Amniotic stem cell (primary cell): ENCODE data around the gene TBCD.

Experiments
- DNase-seq: peaks from one replicate; lab custom pipeline; 2025; lab: John Stamatoyannopoulos, UW

The TBCD gene

DNA sequence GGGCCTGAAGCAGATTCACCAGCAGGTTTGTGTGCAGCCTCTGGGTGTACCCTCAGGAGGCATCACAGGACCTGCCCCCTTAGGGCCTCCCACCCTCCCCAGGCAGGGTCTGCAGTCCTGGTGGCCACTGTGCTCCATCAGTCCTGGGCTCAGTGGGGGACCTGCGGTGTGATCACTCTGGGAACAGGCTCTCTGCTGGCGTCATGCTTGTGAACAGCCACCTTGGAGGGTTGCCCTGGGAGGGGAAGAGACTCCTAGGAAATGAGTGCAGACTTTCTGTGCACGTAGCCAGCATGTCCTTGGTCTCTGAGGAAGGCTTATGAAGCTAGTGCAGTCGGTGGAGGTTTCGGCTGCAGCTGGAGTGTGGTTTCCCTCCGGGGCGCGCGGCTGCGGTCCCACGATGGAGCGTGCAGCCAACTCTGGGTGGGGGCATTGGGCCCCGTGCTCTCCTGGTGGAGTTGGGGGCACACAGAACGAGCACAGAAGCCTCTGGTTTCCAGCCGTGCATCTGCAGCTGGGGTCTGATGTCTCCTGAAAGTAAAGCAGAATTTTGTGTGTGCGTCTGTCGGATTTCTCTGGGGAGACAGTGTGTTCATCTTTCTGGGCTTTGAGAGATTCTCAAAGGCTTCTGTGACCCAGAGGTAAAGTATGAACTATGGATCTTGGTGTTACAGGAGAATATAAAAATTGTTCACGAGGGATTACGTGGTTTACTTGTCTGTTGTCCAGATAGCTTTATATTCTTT is 156.1 kb downstream of the TBCD start:
- DNase-seq: no peak

DNA sequence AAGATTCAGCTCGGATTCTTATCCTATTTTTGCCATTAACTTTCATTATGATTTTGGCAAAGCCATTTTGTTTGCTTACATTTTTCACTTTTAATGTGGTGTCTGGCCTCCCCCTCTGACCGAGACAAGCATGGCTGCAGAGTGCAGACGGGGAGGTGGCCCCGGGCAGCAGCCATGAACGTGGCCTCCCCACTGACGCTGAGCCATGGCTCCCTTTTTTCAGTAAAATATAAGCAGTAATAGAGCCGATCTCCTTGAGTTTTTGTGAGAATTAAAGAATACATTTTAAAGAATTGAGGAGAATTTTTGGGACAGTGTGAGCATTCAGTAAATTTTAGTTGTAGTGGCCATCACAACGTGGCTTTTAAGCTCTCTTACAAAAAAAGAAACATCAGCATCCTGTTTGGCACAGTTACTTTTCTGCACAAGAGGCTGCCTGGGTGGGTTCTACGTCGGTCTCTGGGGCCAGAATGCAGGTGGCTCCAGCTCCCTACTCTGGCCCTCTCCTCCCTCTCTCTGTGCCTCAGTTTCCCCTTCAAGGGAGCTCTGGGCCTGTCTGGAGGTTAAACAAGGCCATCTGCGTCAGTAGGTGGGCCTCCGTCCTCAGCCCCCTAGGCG is 156.8 kb downstream of the TBCD start:
- no peak for DNase-seq

DNA sequence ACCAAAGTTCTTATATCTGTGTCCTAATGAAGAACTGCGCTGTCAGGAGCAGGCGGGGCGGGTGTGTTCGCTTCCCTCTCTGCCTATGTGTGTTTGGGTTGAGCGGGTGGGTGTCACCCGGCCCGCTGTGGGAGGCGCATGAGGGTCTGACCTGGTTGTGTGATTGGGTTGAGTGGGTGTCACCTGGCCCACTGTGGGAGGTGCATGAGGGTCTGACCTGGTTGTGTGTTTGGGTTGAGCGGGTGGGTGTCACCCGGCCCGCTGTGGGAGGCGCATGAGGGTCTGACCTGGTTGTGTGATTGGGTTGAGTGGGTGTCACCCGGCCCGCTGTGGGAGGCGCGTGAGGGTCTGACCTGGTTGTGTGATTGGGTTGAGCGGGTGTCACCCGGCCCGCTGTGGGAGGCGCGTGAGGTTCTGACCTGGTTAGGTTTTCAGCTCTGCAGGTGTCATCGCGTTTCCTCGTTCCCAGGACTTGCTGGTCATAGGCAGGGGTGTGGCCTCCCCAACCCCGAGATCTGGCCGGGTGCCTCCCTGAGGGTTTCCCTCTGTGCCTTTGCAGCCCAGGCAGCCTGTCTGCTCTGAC is 157.5 kb downstream of the TBCD start:
- DNase-seq: no peak

DNA sequence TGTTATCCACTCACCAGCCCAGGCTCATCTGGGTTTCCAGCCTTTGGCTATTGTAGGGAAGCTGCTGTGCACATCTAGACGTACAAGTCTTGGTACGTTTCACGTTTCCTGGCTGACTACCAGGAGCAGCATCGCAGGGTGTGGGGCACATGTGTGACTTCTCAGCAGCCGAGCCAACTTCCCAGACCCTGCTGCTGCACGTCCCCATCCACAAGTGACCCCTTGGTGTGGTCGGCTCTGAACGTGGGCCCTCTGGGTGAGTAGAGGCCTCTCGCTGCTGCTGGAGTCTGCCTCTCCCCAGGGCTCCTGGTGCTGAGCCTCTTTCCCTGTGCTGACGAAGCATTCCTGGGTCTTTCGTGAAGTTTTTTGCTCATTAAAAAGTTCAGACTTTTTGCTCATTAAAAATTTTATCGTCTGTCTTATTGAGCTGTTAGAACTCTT is 158.2 kb downstream of the TBCD start:
- DNase-seq: no peak

DNA sequence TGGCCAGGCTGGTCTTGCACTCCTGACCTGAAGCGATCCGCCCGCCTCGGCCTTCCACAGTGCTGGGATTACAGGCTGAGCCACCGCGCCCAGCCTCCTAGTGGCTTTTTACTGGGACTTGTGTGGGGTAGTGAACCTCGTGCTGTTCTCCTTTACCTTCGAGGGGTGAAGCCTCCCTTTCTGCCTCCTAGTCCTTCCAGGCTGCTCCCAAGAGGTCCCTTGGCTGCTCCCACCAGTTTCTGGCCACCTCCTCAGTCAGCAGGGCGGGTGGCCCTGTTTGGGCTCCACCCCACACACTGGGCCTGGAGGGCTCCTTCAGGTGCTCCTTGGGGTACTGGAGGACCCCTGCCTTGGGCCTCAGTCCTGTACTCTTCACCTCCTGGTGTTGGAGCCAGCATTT is 158.9 kb downstream of the TBCD start:
- DNase-seq: no peak

DNA sequence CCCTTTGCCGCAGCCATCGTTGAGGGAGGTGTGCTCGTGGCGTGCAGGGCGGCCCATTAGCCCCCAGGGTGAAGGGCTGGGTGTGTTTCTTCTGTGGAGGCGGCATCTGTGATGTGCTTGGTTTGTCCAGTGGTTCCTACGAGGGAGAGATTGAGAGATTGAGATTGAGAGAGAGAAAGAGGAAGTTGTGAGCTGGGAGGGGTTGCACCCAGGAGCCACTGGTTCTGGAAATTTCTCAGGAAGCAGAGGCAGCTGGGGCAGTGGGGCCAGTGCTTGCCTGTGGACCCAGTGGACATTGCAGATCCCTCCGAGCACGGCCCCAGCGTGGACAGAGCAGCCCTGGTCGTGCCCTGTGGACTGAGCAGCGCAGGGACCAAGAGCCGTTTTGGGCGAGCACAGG is 160.0 kb downstream of the TBCD start:
- no peak for DNase-seq

DNA sequence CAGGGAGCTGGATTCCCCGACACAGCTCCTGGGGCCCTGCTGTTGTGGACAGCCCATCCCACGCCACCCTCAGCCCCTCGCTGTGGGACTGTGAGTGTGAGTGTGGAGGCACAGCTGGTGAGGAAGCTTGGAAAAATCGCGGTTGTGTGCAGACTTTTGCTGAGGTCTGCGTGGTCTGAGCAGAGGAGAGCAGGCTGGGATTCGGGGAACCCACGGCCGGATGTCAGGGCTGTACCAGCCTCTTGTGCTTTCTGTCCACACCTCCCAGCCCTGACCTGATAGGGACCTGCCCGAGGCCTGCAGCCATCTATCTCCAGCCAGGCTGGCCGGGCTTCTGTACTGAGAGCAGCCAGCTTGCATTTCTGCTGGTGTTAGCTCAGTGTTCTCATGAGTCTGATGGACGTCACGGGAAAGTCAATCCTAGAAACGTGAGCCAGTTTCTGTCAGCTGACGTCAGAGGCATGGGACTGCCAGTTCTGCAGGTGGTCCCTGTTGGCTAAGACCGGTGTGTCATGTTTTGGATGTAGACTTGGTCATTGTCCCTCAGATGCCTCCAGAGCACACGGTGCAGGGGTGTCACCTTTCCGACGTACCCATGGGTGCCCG is 160.7 kb downstream of the TBCD start:
- no peak for DNase-seq

DNA sequence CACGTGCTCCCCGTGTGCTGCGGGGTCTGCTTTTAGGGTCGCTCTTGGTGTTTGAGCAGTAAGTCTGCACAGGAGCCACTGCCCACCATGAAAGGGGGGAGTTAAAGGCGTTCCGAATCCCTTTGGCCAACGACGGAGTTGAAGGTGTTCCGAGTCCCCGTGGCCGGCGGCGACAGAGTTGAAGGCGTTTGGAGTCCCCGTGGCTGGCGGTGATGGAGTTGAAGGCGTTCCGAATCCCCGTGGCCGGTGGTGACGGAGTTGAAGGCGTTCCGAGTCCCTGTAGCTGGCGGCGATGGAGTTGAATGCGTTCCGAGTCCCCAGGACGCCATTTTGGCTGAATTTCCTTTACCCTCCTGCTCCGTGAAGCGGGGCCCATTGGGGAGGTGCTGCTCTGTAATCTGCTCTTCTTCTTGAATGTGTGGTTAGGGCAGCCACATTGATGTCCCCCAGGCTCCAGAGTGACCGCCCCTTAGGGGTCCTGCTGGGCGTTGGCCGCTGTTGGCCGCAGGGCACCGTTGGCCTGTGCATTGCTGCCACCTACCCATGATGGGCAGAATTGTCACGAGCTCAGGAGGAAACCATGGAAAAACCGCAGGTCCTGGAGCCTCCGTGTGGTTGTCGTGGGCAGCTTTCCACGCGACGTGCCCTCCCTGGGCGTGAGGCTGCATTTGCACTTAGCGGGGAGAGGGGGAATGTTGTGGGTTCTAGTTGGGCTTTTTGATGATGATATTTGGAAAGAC is 161.6 kb downstream of the TBCD start:
- DNase-seq: no peak

DNA sequence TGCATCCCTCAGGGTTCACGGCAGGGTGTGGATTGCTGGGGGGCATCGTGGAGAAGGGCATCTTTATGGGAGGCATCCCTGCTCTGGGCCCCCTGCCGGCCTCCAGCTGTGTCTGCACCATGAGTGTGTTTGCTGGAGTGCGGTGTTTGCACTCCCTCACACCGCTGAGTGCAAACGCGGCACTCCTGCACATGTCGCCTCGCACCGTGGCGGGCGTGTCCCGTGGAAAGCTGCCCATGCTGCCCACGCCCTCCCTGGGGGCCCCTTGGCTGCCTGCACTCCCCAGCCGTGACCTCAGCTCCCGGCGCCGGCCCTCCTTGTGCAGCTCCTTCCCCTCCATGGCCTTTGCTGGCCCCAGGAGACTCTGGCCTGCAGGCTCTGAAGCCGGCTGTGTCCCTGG is 162.5 kb downstream of the TBCD start:
- DNase-seq: no peak

DNA sequence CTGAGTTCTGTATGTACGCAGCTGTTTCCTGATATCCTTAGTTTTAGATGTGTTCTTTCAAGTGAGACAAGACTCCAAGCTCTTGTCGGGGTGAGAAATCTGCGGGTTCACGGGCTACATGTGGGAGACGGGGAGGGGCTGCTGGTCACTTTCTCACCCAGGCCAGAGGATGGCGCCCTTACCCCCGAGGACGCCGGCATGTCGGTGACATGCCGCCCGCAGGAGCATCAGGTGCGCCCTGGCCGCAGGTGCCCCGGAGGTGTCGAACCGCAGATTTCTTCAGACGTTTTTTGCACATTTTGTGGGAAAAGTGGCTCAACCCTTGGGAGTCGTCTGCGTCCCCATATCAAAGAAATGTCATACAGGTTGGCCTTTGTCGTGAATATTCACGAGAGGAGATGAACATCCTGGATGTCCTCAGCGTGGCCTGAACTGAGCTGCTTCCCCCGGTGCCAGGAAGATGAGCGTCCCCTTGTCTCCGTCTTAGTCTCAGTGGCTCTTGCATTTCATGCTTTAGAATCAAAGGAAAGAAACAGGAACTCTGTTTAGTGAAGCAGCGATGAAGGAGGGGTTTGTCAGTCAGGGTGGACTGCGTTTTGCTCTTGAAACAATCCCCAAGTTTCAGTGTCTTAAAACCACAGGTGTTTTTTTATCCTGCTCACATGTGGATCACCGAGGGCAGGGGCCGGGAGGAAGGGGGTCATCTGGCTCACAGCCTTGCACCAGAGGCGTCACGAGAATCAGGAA is 163.3 kb downstream of the TBCD start:
- no peak for DNase-seq

DNA sequence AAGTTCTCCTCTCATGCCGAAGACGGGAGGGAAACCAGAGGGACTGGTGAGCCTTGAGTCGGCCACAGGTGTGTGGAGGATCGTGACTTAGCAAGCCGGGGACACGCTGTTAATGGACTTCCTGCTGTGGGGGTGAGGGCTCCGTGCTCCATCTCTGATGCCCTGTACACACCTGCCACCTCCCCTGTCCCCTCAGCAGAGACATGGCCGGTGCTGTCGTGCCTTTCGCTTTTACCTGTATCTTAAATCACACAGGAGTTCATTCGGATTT is 163.8 kb downstream of the TBCD start:
- no peak for DNase-seq

DNA sequence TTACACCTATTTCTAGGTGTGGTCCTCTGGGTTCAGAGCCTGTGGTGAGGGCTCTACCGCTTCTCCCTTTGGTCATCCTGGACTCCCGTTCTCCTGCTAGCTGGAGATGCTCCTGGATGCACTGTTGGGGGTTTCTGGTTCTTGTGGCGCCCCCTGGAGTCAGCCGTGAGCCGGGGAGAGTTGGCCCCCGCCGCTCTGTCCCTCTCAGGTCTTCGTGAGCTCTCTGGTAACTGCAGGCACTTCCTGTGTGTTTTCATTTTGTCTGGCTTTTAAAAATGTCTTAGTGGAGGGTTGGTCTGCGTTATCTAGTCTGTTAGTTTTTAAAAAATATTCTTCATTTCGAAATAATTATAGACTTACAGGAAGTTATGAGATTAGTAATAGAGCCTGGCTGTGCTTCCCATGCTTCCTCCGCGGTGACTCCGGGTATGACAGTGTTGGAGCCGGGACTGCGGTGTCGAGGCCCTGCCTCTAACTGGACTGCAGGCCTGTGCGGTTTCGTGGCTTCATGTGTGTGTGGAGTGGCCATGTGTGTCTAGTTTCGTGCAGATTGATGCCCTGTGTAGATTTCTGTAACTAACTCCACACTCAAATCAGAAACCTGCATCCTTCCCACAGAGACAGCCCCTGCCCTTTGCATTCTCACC is 166.0 kb downstream of the TBCD start:
- DNase-seq: no peak

DNA sequence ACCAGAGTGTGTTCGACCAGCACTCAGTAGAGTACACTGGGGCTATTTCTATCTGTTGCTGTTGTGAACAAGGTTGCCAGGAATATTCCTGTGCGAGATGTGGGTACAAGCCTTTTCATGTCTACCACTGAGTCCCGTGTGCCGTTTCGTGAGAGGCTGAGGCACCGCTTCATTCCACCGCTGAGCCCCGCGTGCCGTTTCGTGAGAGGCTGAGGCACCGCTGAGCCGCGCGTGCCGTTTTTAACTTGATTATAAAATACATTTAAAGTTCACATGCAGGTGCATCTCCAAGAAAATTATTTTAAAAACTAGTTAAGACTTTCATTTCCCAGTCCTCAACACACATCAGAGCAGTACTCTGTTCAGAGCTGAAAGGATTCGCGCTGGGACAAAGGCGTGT is 166.6 kb downstream of the TBCD start:
- DNase-seq: no peak

DNA sequence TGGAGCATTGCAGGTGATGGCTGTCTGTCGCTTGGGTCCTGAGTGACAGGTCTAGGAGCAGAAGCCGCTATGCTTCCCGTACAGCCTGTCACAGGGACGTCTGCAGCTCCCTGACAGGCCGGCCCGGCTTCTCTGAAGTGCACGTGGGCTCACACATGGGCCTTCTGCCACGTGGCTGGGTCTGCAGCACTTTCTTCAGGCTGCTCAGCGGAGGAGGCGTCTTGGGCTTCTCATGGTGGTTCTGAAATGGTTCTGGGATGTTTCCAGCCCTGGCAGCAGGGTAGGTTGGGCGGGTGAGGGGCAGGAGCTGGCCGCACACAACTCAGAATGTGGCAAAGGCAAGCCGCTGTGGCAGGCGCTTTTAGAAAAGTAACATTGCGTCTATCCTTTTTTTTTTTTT is 168.3 kb downstream of the TBCD start:
- no peak for DNase-seq

DNA sequence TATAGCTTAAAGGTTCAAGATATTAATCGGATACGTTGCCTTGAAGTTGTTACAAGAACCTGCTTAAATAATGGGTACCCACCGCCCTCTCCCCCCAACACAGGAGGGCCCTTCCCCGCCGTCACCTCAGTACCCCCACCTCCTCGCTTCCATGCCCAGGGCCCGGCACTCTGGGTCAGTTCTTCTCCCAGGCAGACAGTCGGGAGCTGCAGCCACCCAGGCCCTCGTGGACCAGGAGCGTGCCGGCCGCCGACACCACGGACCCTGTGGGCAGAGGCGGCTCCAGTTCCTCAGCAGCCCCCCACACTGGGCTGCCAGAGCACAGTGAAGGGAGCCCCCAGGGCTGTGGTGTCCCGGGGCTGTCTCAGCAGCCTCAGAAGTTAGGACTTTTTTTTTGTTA is 168.8 kb downstream of the TBCD start:
- no peak for DNase-seq

DNA sequence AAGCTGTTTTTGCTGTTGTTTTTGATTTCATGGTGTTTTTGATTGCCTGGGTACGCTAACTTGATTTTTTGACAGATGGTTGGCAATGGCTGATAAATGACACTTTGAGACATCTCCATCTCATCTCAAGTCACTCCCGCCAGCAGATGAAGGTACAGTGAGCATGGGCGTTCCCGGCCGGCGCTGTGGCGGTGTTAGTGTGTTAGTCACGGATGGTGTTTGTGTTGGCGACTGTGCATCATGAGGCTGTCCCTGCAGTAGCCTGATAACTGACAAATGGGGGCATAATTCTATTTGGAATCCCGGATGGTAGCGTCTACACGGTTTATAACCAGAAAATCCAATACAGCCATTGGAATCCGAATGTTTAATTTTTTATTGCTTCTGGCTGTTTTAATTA is 169.6 kb downstream of the TBCD start:
- no peak for DNase-seq

DNA sequence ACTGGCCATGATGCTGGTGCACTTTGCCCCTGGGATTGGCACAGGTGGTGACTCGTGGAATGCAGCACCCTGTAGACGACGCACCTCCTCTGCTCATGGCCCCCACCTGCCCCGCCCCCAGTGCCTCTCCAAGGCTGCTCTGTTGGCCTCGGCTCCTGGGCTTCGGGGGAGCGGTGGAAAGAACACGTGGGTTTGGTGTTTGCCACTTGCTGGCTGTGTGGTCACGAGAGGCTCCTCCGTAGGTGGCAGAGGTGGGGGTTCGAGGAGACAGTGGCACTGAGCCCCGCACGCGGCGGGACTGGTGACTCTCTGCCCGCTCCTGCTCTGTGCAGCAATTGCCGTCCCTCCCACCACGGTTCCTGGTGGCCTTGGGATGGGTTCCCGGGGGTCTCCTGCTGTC is 170.8 kb downstream of the TBCD start:
- DNase-seq: no peak

DNA sequence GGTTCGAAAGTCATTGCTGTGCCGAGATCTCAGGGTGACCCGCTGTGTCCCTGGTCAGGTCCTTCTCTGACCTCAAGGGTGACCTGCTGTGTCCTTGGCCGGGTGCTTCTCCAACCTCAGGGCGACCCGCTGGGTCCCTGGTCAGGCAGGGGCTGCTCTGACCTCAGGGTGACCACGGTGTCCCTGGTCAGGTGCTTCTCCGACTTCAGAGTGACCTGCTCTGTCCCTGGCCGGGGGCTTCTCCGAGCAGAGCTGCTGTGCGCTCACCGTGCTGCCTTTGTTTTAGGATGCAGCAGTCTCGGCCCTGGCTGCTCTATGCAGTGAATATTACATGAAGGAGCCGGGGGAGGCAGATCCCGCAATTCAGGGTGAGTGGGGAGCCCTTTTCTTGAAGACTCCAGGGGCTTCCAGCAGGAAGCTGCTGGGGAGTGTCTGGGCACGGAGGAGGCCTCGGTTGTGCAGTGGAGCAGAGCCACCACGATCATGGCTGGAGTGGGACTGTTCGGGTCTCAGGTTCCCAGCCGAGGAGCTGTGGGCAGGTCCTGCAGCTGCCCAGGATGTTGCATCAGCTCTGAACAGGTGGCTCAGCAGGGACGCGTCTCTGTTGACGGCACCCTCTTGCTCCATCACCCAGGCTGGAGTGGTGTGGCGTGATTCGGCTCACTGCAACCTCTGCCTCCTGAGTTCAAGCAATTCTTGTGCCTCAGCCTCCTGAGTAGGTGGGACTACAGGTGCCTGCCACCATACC is 171.7 kb downstream of the TBCD start:
- no peak for DNase-seq

DNA sequence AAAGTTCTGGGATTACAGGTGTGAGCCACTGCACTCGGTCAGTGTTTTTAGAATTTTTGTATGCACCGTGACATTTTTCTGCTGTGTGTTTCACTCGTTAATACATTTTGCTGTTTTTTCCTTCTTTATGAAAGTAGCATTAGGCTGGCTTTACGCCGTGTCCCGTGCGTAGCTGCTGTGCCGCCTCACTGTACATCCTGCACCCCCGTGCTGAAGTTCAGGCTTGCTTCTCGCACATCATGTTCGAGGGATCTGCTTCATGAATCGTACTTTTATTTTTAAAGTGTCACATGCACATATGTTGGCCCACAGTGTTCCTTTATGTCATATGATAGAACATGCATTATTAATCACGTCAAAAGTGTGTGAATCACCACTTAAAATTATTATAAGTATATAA is 172.3 kb downstream of the TBCD start:
- no peak for DNase-seq

DNA sequence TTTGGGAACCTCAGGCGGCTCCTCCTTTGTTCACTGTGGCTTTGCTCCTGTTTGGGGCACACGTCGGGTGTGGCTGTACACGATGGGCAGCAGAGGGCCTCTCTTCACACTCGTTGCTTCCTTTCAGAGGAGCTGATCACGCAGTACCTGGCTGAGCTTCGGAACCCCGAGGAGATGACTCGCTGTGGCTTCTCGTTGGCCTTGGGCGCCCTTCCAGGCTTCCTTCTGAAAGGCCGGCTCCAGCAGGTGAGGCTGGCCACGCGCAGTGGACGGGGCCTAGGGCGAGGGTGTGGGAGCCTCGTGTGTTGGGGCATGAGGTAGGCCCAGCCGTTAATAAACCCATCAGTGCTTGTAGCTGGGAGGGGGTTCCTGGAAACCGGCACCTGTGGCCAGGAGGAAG is 172.9 kb downstream of the TBCD start:
- no peak for DNase-seq

DNA sequence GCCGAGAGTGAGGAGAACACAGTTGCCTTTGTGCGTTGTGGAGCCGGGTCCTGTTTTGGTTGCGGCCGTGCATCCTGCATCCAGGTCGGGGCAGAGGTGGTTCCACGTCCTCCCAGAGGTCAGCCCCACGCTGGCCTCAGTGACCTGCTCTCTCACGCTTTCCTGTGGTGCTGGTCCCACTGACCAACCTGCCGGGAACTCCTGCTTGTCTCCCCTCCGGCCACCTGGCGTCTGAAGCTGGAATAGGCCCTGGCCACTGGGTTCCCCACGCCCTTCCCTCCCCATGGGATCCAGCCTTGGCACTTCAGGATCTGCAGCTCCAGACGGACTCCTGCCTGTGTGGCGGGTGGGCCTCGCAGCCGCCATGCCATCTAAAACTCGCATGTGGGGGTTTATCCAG is 173.5 kb downstream of the TBCD start:
- no peak for DNase-seq
